Transverse colon (tissue), 4 donors: ENCODE results near the gene LOC128125822.

Experiments
- CTCF ChIP-seq, 5 experiments: fragments of 200-600 bp in 3 of 5; fragments of 450-650 bp in 2 of 5; sonication (generic) in 3 of 5; IDR thresholded peaks; 1 replicate in 2 of 5; 2 replicates in 3 of 5; pipeline ENCODE4 v1.5.1; 2016 to 2017; ENCODE audit warnings: antibody characterized with exemption in 5 of 5, inconsistent platforms in 3 of 5, mild to moderate bottlenecking in 2 of 5, moderate library complexity in 1 of 5
- POLR2A ChIP-seq: fragments of 450-650 bp; IDR thresholded peaks from one replicate; pipeline ENCODE4 v1.6.1; 2016; ENCODE audit warnings: antibody characterized with exemption, mild to moderate bottlenecking, moderate library complexity
- POLR2AphosphoS5 ChIP-seq, 3 donors: sonication (generic); formaldehyde crosslinking; IDR thresholded peaks; one replicate each; pipeline ENCODE4 v1.6.1; 2016; ENCODE audit warnings: antibody characterized with exemption in 3 of 3

DNA sequence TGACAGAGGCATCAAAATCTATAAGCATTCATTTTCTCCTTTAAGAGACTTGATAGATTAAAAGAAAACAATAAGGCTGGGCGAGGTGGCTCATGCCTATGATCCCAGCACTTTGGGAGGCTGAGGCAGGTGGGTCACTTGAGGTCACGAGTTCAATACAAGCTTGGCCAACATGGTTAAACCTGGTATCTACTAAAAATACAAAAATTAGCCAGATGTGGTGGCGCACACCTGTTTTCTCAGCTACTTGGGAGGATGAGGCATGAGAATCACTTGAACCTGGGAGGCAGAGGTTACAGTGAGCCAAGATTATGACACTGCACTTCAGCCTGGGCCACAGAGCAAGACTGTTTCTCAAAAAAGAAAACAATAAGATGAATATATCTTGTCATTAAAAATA is 39.3 kb upstream of the LOC128125822 start:
- TF ChIP-seq CTCF (IDR thresholded peaks at IDR 0.05), result no peak
- TF ChIP-seq POLR2A, result no peak
- no peak for TF ChIP-seq POLR2AphosphoS5 (IDR thresholded peaks at IDR 0.05)
